DMS114 treated with DMSO at 0.1 percent for 48 hours (cell line): ENCODE data around the gene CTCF.

Experiments
- DNase-seq: peaks from one replicate; lab custom pipeline; 2025; ENCODE audit not compliant: unreplicated experiment; lab: John Stamatoyannopoulos, UW

CTCF gene

DNA sequence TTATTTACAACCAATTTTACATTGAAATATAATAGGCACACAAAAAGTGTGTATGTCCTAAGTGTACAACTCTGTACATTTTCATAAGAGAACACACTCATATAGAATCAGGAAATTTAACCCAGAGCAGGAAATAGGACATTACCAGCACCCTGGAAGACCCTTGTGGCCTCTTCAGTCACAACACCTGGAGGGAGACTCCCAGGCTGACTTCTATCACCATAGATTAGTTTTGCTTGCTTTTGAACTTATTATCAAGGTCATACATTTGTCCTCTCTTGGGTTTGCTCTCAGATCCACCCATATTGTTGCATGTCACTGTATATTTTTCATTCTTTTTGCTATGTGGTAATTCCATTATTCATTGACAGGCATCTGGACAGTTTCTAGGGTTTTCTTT, 27.9 kb upstream of the CTCF start:
- DNase-seq = no peak

DNA sequence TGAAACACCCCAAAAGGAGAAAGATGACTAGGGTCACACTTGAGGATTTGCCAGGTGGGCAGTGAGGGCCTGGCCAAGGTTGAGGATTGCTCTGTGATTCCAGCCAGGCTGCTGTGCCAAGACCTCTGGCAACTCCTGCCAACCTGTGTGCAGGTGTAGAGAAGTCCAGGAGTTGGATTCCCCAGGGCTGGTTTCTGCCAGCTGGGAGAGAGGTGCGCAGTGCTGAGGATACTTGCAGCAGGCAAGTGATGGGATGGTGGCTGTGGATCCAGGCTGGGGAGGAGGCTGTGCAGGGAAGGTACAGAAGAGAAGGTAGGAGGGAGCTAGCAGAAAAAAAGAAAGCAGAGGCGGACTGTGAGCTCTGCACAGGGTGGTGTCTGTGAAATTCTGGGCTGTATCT, 27.1 kb upstream of the CTCF start:
- no peak for DNase-seq

DNA sequence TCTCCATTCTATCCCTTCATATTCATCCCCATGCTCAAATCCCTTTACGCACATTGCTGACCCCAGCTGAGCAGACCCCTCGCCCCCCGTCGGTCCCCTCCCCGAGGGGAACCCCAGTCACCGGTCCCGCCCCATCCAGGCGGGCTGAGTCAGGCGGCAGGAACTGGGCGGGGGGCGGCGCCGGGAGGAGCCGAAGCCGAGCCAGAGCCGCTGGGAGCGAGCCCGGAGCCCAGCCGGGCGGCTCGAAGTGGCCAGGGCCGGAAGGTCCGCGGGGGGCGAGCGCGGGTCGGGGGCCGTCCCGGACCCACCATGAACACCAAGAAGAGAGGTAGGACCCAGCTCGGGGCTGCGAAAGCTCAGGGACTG, 25.1 kb upstream of the CTCF start:
- no peak for DNase-seq

DNA sequence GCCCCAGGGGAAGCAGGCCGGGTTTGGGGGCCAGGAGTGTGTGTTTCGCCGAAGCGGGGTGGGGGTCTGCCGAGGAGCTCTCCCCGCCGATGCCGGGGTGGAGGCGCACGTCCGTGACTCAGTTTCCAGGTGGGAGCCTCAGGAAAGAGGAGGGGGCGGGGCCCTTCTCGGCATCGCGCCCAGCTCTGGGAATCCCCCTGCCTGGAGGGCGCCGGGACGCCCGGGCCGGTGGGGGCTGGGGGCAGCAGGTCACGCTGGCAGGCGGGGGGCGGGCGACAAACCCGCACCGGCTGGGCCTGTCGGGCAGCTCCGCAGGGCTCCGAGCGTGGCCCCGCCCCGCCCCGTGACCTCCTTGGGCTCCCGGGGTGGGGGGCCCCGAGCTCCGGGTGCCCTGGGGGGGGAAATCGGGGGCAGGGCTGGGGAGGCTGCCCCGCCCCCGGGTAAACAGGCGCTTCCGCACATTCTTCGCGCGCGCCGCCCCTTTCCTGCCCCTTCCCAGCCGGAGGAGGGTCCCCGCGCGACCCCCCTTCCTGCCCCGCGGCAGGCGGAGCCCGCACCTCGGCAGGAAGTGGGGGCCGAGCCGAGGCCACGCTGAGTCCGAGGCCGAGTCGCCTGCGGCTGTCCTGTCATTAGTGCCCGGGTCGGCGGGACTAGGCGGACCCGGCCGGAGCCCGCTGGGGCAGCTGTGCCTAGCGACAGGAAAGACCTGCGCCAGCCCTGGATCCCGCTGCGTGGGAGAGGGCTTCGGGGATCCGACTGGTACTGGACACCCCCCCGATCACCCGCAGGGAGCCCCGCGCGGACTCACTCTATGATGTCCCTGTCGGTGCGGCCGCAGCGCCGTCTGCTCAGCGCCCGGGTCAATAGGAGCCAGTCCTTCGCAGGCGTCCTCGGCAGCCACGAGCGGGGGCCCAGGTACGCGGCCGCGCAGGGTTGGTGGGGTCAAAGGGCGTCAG, 24.4 kb upstream of the CTCF start:
- no peak for DNase-seq

DNA sequence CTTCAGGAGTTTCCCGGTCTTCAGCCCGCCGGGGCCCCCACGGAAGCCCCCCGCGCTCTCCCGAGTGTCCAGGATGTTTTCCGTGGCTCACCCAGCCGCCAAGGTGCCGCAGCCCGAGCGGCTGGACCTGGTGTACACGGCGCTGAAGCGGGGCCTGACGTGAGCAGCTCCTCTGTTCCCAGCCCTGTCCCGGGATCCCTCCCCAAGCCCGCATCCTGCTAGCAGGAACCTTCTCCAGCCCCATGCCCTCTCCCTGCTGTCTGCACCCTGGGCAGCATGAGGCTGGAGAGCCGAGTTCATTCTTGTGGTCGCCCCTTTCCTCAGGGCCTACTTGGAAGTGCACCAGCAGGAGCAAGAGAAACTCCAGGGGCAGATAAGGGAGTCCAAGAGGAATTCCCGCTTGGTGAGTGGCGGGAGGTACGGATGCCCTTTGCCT, 23.6 kb upstream of the CTCF start:
- no peak for DNase-seq

DNA sequence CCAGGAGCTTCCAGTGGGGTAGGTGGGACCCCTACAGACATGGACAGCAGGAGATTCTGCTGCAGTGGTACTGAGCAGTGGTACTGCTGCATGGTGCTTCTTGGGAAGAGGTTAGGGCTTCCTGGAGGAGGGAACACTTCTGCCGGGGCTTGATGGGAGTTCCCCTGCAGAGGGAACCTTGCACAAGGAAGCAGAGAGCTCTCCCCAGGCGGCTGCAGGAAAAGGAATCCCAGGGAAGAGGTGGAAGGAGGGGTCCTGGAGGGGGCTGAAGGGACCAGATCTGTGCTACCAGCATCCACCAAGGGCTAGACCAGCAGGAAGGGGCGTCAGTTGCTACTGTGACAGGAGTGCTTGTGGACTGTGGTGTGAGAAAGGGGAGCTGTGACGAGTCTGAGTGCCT, 23.1 kb upstream of the CTCF start:
- DNase-seq = no peak

DNA sequence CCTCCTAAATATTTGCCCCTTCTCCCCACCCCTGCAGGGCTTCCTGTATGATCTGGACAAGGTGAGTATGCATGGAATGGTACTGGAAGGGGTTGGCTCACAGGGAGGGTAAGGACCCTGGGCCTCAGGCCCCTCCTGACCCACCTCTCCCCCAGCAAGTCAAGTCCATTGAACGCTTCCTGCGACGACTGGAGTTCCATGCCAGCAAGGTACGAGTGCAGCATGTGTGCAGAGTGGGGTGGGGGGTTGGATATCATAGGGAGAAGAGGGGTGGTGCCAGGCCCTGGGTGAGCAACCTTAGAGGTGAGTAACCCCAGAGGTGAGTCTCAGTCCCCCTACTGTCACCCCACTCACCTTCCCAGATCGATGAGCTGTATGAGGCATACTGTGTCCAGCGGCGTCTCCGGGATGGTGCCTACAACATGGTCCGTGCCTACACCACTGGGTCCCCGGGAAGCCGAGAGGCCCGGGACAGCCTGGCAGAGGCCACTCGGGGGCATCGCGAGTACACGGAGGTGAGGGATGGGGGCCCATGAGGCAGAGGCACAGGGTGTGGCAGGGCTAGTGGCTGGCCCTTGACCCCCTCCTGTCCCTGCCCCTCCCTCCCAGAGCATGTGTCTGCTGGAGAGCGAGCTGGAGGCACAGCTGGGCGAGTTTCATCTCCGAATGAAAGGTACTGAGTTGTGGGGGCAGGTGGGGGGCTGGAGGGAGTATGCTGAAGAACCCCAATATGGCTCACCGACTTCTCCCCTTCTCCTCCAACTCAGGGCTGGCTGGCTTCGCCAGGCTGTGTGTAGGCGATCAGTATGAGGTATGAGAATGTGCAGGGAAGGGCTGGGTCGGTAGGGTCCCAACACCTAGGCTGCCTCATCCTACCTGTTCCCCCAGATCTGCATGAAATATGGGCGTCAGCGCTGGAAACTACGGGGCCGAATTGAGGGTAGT, 22.4 kb upstream of the CTCF start:
- no peak for DNase-seq

DNA sequence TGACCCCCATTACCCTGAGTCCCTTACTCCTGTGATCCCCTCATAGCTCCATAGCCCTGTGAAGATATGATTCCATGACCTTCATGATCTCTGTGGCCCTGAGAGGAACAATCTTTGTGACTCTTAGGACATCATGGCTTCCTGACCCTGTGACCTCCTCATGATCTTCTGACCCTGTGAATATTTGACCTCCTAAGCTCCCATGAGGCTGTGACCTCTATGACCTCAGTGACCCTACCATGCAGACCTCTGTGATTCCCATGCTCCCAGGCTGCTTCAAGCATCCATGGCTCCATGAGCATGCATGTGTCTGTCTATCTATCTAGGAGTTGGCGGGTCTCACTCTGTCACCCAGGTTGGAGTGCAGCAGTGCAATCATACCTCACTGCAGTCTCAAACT, 21.6 kb upstream of the CTCF start:
- no peak for DNase-seq

DNA sequence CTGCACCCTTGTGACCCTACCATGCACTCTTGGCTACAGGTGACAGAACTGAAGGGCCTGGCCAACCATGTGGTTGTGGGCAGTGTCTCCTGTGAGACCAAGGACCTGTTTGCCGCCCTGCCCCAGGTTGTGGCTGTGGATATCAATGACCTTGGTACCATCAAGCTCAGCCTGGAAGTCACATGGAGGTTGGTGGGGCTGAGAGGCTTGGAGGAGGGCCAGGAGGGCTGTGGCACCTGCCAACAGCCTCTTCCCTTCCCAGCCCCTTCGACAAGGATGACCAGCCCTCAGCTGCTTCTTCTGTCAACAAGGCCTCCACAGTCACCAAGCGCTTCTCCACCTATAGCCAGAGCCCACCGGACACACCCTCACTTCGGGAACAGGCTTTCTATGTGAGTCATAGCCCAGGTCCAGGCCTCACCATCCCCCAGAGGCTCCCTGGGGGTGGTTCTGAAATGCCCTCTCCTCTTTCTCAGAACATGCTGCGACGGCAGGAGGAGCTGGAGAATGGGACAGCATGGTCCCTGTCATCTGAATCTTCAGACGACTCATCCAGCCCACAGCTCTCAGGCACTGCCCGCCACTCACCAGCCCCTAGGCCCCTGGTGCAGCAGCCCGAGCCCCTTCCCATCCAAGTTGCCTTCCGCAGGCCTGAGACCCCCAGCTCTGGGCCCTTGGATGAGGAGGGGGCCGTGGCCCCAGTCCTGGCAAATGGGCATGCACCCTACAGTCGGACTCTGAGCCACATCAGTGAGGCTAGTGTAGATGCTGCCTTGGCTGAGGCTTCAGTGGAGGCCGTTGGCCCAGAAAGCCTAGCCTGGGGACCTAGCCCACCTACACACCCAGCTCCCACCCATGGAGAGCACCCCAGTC, 20.7 kb upstream of the CTCF start:
- no peak for DNase-seq

DNA sequence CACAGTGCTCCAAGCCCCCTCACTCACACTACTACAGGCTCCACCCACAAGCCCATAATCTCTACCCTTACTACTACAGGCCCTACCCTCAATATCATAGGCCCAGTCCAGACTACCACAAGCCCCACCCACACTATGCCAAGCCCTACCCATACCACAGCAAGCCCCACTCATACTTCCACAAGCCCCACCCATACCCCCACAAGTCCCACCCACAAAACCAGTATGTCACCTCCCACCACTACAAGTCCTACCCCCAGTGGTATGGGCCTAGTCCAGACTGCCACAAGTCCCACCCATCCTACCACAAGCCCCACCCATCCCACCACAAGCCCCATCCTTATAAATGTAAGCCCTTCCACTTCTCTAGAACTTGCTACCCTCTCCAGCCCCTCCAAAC, 19.9 kb upstream of the CTCF start:
- DNase-seq = no peak

DNA sequence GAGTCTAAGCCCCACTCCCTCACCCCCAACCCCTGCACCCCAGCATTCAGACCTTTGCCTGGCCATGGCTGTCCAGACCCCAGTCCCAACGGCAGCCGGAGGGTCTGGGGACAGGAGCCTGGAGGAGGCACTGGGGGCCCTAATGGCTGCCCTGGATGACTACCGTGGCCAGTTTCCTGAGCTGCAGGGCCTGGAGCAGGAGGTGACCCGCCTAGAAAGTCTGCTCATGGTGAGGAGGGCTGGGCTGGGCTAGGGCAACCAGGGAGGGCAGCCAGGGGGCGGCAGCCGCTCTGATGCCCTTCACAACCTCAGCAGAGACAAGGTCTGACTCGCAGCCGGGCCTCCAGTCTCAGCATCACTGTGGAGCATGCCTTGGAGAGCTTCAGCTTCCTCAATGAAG, 19.3 kb upstream of the CTCF start:
- DNase-seq = no peak

DNA sequence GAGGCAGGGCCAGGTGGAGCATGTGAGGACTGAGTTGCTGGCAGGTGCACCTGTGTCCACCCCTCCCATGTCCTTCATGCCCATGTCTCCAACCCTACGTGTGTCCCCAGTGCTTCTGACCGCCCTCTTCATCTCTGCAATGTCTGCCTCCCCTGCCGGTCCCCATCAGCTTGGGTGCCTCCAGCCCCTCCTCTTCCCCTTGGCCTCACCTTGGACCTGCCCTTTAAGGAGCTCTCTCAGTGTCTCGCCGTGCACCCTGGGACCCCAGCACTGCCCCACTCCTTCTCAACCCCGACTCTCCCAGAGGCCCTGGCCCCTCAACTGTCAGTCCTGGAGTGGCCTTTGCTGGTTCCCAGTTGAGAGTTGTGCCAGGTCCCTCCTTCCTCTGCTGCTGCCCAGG, 18.7 kb upstream of the CTCF start:
- DNase-seq = no peak

DNA sequence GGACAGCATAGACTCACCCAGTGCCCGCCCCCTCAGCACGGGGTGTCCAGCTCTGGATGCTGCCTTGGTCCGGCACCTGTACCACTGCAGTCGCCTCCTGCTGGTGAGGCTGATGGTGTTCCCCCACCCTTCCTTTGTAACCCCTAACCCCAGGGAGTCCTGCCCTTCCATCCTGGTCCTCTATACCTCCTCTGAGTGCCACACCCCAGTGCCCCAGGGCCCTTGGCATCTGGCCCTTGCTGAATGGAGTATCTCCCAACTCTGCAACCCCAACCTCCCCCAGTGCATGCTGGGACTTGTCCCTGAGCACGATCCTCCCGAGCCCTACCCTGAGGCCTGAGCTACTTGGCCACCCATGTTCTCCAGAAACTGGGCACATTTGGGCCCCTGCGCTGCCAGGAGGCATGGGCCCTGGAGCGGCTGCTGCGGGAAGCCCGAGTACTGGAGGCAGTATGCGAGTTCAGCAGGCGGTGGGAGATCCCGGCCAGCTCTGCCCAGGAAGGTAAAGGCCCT, 17.9 kb upstream of the CTCF start:
- DNase-seq = no peak

DNA sequence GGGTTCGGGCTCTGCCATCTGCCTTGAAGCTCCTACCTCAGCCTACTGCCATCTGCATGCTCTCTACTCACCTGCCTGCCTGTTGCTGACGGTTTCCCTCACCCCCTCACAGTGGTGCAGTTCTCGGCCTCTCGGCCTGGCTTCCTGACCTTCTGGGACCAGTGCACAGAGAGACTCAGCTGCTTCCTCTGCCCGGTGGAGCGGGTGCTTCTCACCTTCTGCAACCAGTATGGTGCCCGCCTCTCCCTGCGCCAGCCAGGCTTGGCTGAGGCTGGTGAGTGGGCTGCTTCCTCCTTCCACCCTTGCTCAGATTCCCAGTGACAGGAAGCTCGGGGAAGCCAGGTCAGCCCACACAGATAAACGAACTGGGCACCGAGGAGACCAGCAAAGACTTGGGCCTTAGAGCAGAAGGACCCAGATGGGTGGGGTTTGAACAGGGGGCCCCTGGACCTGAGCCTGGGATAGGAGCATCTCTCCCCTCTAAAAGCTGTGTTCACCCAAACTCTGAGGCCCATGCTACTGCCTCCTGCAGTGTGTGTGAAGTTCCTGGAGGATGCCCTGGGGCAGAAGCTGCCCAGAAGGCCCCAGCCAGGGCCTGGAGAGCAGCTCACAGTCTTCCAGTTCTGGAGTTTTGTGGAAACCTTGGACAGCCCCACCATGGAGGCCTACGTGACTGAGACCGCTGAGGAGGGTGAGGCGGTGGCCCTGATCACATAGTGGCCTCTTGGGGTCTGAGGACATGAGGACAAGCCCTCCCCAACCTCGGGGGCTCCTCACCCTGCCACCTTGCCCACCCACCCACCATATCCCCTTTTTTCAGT, 17.3 kb upstream of the CTCF start:
- DNase-seq = no peak

DNA sequence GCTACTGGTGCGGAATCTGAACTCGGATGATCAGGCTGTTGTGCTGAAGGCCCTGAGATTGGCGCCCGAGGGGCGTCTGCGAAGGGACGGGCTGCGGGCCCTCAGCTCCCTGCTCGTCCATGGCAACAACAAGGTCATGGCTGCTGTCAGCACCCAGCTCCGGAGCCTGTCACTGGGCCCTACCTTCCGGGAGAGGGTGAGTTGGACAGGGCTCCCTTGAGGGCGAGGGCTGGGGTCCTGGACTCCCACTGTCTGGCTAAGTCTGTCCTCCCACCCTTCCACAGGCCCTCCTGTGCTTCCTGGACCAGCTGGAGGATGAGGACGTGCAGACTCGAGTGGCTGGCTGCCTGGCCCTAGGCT, 16.7 kb upstream of the CTCF start:
- no peak for DNase-seq

DNA sequence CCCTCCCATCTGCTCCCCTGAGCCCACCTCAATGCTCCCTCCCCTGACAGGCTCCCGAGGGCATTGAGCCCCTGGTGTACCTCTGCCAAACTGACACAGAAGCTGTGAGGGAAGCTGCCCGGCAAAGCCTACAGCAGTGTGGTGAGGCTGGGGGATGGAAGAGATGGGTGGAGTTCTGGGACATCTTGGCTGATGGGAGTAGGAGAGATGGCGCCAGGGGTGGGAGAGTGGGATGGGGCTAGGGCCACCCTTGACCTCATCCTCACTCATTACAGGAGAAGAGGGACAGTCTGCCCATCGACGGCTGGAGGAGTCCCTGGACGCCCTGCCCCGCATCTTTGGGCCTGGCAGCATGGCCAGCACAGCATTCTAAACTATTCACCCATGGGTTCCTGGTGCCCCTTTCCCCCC, 16.2 kb upstream of the CTCF start:
- no peak for DNase-seq

DNA sequence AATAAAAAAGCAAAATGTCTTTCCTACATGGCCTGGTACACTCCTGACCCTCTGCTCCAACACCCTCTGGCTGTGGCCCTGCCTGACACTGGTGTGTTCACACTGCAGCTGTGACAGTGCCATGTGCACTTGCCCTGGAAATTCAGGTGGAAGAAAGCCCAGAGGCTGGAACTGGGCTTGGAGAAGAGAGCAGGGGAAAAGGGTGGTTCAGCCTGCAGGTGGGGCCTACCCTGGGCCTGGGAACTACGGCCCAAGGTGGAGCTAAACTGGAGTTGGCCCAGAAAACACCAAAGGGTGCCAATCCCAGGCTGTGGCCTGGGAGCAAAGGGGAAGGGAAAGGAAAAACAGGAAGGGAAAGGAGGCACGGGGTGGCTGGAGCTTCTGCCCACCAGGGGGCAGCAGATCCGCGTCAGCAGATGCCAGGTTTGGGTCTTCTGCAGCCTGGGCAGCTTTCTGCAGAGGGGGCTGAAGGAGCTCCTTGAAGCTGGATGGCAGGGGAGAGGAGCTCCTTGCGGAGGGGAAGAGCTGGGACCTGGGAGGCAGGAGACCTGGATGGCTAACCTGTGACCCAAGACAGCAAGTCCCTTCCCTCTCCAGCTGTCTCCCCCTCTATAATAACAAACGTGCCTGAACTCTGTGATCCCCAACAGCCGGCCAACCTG, 15.4 kb upstream of the CTCF start:
- peak; percentile 64 for DNase-seq

DNA sequence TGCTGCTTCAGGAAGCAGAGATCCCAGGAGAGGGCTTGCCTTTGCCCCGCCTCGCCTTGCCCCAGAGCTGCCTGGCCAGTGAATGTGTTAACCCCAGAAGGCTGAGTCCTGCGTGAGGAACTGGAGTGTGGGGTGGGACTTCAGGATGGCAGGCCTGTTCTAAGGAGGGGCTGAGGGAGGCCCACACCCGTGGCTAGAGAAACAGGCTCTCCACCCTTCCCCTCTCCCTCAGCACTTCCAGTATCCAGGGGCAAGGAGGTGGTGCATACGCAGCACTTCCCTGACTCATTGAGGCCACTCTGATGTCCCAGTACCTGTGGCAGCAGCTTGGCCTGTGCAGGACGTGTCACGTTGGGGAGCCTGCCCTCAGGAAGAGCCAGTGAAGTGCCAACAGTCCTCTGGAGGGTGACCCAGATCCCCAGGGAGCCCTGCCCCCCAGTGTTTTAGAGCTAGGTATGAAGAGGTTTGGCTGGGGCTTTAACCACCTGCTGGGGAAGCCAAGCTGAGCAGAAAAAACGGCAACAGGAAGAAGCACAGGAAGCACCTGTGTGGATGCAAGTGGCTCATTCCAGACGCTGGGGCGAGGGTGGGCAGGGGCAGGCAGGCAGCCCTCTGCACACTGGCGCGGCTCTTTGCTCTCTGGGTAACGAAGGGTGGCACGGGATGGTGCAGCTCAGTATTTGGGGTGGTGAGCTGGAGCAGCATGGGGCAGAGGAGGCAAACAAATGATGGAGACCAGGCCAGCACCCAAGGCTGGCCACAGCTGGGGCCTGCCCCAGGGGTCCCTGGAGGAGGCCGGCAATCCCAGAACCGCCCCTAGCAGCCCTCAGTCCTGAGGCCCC, 14.7 kb upstream of the CTCF start:
- no peak for DNase-seq
